Panc1 (cell line): Measurements from ENCODE around the gene NUB1. TPM values are rescaled to one million over a fixed set of nuclear protein-coding genes. Genes with fewer than 3 reads are reported as not detected.

ENCODE experiments used
- ATAC-seq: fragments of 200-7000 bp; cut with Tn5 transposase; 2 replicates; pipeline ENCODE4 v1.9.1; 2020; ENCODE audit warnings: mild to moderate bottlenecking, moderate library complexity
- BruUV-seq: library from RNA; stranded (reverse); fragments of 400-500 nt; replicated peaks from 2 replicates; lab custom pipeline; 2021; lab: Mats Ljungman, UMichigan
- CTCF ChIA-PET: fragments of 300-600 bp; sonication (Branson Sonifier 250); formaldehyde crosslinking; loops from one replicate; lab custom pipeline; 2022; ENCODE audit warnings: antibody characterized with exemption; lab: Charles Lee
- POLR2A ChIA-PET: fragments of 300-600 bp; sonication (Branson Sonifier 250); formaldehyde crosslinking; loops from one replicate; lab custom pipeline; 2022; ENCODE audit warnings: antibody characterized with exemption; lab: Charles Lee
- DNase-seq: peaks from one replicate; pipeline ENCODE4 v3.0.0-alpha.2; 2010; ENCODE audit warnings: low read depth, low spot score
- H3K27ac ChIP-seq: 2 replicates; pipeline ENCODE4 v1.5.1; 2011; ENCODE audit warnings: mild to moderate bottlenecking, low read length, inconsistent platforms
- H3K27me3 ChIP-seq: fragments of 200-500 bp; sonication (Bioruptor generic); 2 replicates; pipeline ENCODE4 v1.6.0; 2014; ENCODE audit warnings: low read length, inconsistent platforms; ENCODE audit not compliant: control insufficient read depth, insufficient read depth
- H3K36me3 ChIP-seq: fragments of 200-500 bp; sonication (Bioruptor generic); 2 replicates; pipeline ENCODE4 v1.5.1; 2014; ENCODE audit warnings: inconsistent platforms, mild to moderate bottlenecking, low read length, moderate library complexity; ENCODE audit not compliant: control insufficient read depth, insufficient read depth
- H3K4me1 ChIP-seq: 2 replicates; pipeline ENCODE4 v1.5.1; 2011; ENCODE audit warnings: inconsistent platforms, mild to moderate bottlenecking, low read length, moderate library complexity; ENCODE audit not compliant: control insufficient read depth, insufficient read depth
- H3K4me3 ChIP-seq, 2 experiments: 2 replicates each; pipeline ENCODE4 v1.5.1; 2011 to 2012; ENCODE audit warnings: low read depth in 2 of 2, low read length in 2 of 2, mild to moderate bottlenecking in 2 of 2, inconsistent platforms in 1 of 2, moderate library complexity in 1 of 2
- H3K9me3 ChIP-seq: fragments of 200-500 bp; sonication (Bioruptor generic); 2 replicates; pipeline ENCODE4 v1.5.1; 2014; ENCODE audit warnings: low read depth, mild to moderate bottlenecking, inconsistent platforms, low read length, moderate library complexity; ENCODE audit not compliant: control insufficient read depth, insufficient read depth
- CTCF ChIP-seq: fragments of 450-650 bp; IDR thresholded peaks from 2 replicates; pipeline ENCODE4 v1.5.1; 2017; ENCODE audit warnings: mild to moderate bottlenecking
- POLR2AphosphoS5 ChIP-seq: IDR thresholded peaks from 2 replicates; pipeline ENCODE4 v1.6.1; 2012; ENCODE audit warnings: mild to moderate bottlenecking, low read depth, low read length, moderate library complexity
- REST ChIP-seq, 2 experiments: IDR thresholded peaks; 2 replicates each; pipeline ENCODE4 v1.6.1; 2011 to 2012; ENCODE audit warnings: low read depth in 2 of 2, control low read depth in 1 of 2, low read length in 1 of 2, mild to moderate bottlenecking in 1 of 2, moderate library complexity in 1 of 2; ENCODE audit not compliant: insufficient read depth in 1 of 2
- SIN3A ChIP-seq: IDR thresholded peaks from 2 replicates; pipeline ENCODE4 v1.6.1; 2012; ENCODE audit warnings: low read depth, mild to moderate bottlenecking, low read length, moderate library complexity, borderline replicate concordance; ENCODE audit not compliant: insufficient read depth
- TCF7L2 ChIP-seq: IDR thresholded peaks from 2 replicates; pipeline ENCODE4 v1.6.1; 2011; ENCODE audit warnings: mild to moderate bottlenecking, low read depth, low read length, inconsistent platforms
- in situ Hi-C: cut with HindIII; loops from 2 replicates; pipeline ENCODE4 v1.10.0; 2016; ENCODE audit warnings: low sequenced_read_pairs, low pct_unique_long_range_greater_than_20kb
- intact Hi-C: fragments of 100-400 bp; cut with micrococcal nuclease; formaldehyde crosslinking; loops from one replicate; pipeline ENCODE4 v1.10.0; 2022; ENCODE audit not compliant: unreplicated experiment
- total RNA-seq: library from RNA; stranded (reverse); gene quantifications from one replicate; pipeline ENCODE4 v1.2.1, GENCODE V29; 2021; ENCODE audit not compliant: unreplicated experiment

The NUB1 gene
- total RNA-seq, 1 experiment from 2014 or later = 50.5 TPM

GRCh38 chr7:151425670-151426440 lies 84.2 kb downstream of the NUB1 start:
- no peak for ATAC-seq
- ChIA-PET POLR2A (no interaction called here), CTCF (no interaction called here)
- Histone ChIP-seq H3K4me1 (peaks cover 42% of the 10 kb centered on the region), H3K4me3 (no peak overlapping the region), H3K36me3 (no peaks in the 10 kb centered on the region), H3K27me3 (no peaks in the 10 kb centered on the region), H3K27ac (peak overlapping the region; percentile 81), H3K9me3 (peaks cover 6% of the 10 kb centered on the region; the same call in 1 of the 2 replicates)
- TF ChIP-seq POLR2AphosphoS5 (no peak), REST (IDR thresholded peaks at IDR 0.05; ENCODE audit: insufficient read depth in 1 of 2, low read depth in 2 of 2, low read length in 1 of 2) (no peak), TCF7L2 (no peak), CTCF (no peak), SIN3A (no peak)
- in situ Hi-C loops (no loop called here), intact Hi-C loops (no loop called here)
- no TSS peak for BruUV-seq
- no peak for DNase-seq

- in situ Hi-C loops = no loop called here
- peaks cover 6% of the 10 kb centered on the region; the same call in 1 of the 2 replicates for H3K9me3 ChIP-seq
- TF ChIP-seq SIN3A (no peak), POLR2AphosphoS5 (no peak), TCF7L2 (peak; percentile 82), CTCF (no peak), REST (IDR thresholded peaks at IDR 0.05; ENCODE audit: insufficient read depth in 1 of 2, low read depth in 2 of 2, low read length in 1 of 2) (no peak)
- H3K27ac ChIP-seq = peak overlapping the region; percentile 81
- DNase-seq (no peak), ATAC-seq (peak; percentile 30; the same call in 1 of the 2 replicates)
- ChIA-PET POLR2A (no interaction called here), CTCF (no interaction called here)
- peaks cover 42% of the 10 kb centered on the region for H3K4me1 ChIP-seq
- no peaks in the 10 kb centered on the region for H3K36me3 ChIP-seq
- no TSS peak for BruUV-seq
- H3K27me3 ChIP-seq = no peaks in the 10 kb centered on the region
- intact Hi-C loops = no loop called here
- no peak overlapping the region for H3K4me3 ChIP-seq
Measured at GRCh38 chr7:151426441-151426903, 84.9 kb downstream of the NUB1 start.
